ENCODE results near the gene CHSY1.

The CHSY1 gene

GRCh38 chr15:101178479-101178878, 73.4 kb downstream of the CHSY1 start:
- intact Hi-C loops (cut with DNase I; ENCODE audit: low total_unique reads) = no loop called here
- Histone ChIP-seq H3K27me3 (no peaks in the 10 kb centered on the region), H3K27ac (no peak overlapping the region), H3K4me1 (peaks cover 0 to 24% (median 11%) of the 10 kb centered on the region in 4 donors), H3K4me3 (no peak overlapping the region), H3K36me3 (peaks cover 9 to 28% (median 24%) of the 10 kb centered on the region in 3 donors), H3K9me3 (no peaks in the 10 kb centered on the region)
- TF ChIP-seq, protein P1, sequence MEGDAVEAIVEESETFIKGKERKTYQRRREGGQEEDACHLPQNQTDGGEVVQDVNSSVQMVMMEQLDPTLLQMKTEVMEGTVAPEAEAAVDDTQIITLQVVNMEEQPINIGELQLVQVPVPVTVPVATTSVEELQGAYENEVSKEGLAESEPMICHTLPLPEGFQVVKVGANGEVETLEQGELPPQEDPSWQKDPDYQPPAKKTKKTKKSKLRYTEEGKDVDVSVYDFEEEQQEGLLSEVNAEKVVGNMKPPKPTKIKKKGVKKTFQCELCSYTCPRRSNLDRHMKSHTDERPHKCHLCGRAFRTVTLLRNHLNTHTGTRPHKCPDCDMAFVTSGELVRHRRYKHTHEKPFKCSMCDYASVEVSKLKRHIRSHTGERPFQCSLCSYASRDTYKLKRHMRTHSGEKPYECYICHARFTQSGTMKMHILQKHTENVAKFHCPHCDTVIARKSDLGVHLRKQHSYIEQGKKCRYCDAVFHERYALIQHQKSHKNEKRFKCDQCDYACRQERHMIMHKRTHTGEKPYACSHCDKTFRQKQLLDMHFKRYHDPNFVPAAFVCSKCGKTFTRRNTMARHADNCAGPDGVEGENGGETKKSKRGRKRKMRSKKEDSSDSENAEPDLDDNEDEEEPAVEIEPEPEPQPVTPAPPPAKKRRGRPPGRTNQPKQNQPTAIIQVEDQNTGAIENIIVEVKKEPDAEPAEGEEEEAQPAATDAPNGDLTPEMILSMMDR (IDR thresholded peaks at IDR 0.05) = no peak
- no peak for DNase-seq

GRCh38 chr15:101177866-101178265, 74.0 kb downstream of the CHSY1 start:
- peaks cover 9 to 31% (median 24%) of the 10 kb centered on the region in 3 donors for H3K36me3 ChIP-seq
- DNase-seq = no peak
- H3K27ac ChIP-seq = no peak overlapping the region
- H3K4me3 ChIP-seq = no peak overlapping the region
- TF ChIP-seq, protein P1 (IDR thresholded peaks at IDR 0.05) = no peak
- H3K27me3 ChIP-seq = no peaks in the 10 kb centered on the region
- no peaks in the 10 kb centered on the region for H3K9me3 ChIP-seq
- peaks cover 0 to 24% (median 13%) of the 10 kb centered on the region in 4 donors for H3K4me1 ChIP-seq
- intact Hi-C loops (cut with DNase I; ENCODE audit: low total_unique reads) = no loop called here

DNA sequence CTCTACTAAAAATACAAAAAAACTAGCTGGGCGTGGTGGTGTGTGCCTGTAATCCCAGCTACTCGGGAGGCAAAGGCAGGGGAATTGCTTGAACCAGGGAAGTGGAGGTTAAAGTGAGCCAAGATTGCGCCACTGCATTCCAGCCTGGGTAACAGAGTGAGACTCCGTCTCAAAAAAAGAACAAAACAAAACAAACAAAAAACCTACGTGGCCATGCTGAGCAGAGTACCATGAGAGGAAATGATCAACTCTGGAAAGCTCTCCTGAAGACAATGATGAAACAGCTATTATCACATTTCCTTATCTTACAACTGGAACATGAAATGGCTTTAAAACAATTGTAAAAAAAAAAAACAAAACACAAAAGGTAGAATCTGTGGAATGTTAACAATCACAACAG, 75.2 kb downstream of the CHSY1 start:
- no peak for DNase-seq
- TF ChIP-seq, protein P1 (IDR thresholded peaks at IDR 0.05) = no peak
- intact Hi-C loops (cut with DNase I; ENCODE audit: low total_unique reads) = no loop called here
- H3K4me3 ChIP-seq = no peak overlapping the region
- no peaks in the 10 kb centered on the region for H3K9me3 ChIP-seq
- H3K27me3 ChIP-seq = no peaks in the 10 kb centered on the region
- H3K36me3 ChIP-seq = peaks cover 9 to 31% (median 24%) of the 10 kb centered on the region in 3 donors
- no peak overlapping the region for H3K27ac ChIP-seq
- peaks cover 0 to 27% (median 12%) of the 10 kb centered on the region in 4 donors for H3K4me1 ChIP-seq

DNA sequence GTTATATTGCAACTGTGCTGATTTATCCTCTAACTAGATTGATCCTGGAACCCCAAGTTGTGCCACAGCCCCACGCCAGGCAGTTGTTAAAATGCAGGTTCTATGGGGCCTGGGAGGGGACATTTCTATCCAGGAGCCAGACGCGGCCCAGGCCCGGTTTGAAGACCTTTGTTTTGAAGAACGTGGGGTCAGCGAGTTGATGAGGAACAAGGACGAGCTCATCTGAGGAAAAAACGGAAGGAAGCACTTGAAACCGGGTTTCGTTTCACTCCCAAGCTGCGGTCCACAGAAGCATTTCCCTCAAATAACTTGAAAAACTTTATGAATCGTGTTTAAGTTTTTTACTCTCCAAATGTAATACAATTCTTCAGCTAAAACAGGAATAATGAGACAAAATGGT, 76.4 kb downstream of the CHSY1 start:
- H3K27ac ChIP-seq = no peak overlapping the region
- H3K4me1 ChIP-seq = peaks cover 0 to 35% (median 17%) of the 10 kb centered on the region in 4 donors
- intact Hi-C loops (cut with DNase I; ENCODE audit: low total_unique reads) = no loop called here
- peaks cover 9 to 31% (median 24%) of the 10 kb centered on the region in 3 donors for H3K36me3 ChIP-seq
- no peaks in the 10 kb centered on the region for H3K9me3 ChIP-seq
- H3K4me3 ChIP-seq = no peak overlapping the region
- TF ChIP-seq, protein P1 (IDR thresholded peaks at IDR 0.05) = no peak
- no peaks in the 10 kb centered on the region for H3K27me3 ChIP-seq
- no peak for DNase-seq

DNA sequence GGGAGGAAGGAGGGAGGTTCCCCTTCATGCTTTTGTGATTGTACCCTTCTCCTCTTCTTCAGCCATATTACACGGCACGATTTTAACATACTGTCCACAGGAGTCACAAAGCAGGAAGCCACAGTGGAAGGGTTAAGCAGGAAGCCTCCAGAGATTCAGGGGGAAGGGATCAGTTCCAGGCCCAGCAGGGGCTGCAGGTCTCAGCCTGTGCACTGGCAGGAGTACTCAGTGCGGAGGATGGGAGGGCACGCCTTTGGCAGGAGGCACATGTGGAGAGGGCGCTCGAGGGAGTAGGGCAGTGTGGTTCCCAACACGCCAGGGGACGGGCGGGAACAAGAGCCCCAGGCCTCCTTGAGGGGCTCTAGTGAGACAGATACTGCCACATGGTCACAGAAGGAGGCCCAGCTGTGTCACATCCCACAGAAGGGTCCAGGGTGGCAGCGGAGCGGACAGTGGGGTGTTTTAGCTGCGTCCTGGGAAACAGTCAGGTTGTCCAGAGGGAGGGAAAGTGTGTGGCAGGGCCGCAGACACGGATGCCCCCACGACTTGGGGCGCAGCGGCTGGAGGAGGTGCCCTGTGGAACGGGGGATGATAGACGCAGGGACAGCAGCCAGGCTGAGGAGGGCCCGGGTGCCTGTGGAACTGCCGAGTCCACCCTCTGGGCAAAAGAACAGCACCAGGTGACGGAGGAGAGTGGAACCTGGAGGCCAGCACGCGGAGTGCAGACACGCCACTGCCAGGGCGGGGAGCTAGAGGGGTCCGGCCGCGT, 77.5 kb downstream of the CHSY1 start:
- H3K9me3 ChIP-seq = no peaks in the 10 kb centered on the region
- H3K4me1 ChIP-seq = peaks cover 0 to 35% (median 23%) of the 10 kb centered on the region in 4 donors
- no peak for DNase-seq
- H3K4me3 ChIP-seq = no peak overlapping the region
- TF ChIP-seq, protein P1 (IDR thresholded peaks at IDR 0.05) = no peak
- peaks cover 9 to 31% (median 24%) of the 10 kb centered on the region in 3 donors for H3K36me3 ChIP-seq
- no peak overlapping the region for H3K27ac ChIP-seq
- intact Hi-C loops (cut with DNase I; ENCODE audit: low total_unique reads) = no loop called here
- no peaks in the 10 kb centered on the region for H3K27me3 ChIP-seq
